Endothelial cell of umbilical vein (primary cell): Measurements from ENCODE around the gene GSC2. TPM values are rescaled to one million over a fixed set of nuclear protein-coding genes. Genes with fewer than 3 reads are reported as not detected.

Experiments
- BruUV-seq: library from RNA; stranded (reverse); fragments of 400-500 nt; replicated peaks from 2 replicates; lab custom pipeline; 2021; lab: Mats Ljungman, UMichigan
- CTCF ChIA-PET: fragments of 300-600, 350-600 bp; sonication (Branson Sonifier 250); formaldehyde crosslinking; loops from one replicate; lab custom pipeline; 2021; ENCODE audit warnings: antibody characterized with exemption, inconsistent platforms; lab: Charles Lee
- POLR2A ChIA-PET: fragments of 300-600, 350-600 bp; sonication (Branson Sonifier 250); formaldehyde crosslinking; loops from one replicate; lab custom pipeline; 2021; ENCODE audit warnings: antibody characterized with exemption, inconsistent platforms; lab: Charles Lee
- DNase-seq: peaks from one replicate; pipeline ENCODE4 v3.0.0-alpha.2; 2011; ENCODE audit warnings: low read depth, low spot score
- FAIRE-seq: peaks from 2 replicates; lab custom pipeline; 2011; peaks lifted over from hg19 to GRCh38; lab: Jason Lieb, UNC
- H2AFZ ChIP-seq: 2 replicates; pipeline ENCODE4 v1.6.0; 2012; ENCODE audit warnings: low read depth, low read length, control low read depth, inconsistent platforms
- H3K27ac ChIP-seq: 2 replicates; pipeline ENCODE4 v1.5.1; 2011; ENCODE audit warnings: low read depth, mild to moderate bottlenecking, control low read depth, low read length, moderate library complexity; ENCODE audit not compliant: insufficient read depth
- H3K27me3 ChIP-seq, 2 experiments: 2 replicates each; pipeline versions ENCODE4 v1.6.0 to v1.6.1; 2011; ENCODE audit warnings: low read length in 2 of 2, mixed read lengths in 1 of 2; ENCODE audit not compliant: control insufficient read depth in 2 of 2, insufficient read depth in 2 of 2
- H3K36me3 ChIP-seq, 2 experiments: 2 replicates in 1 of 2; 3 replicates in 1 of 2; pipeline ENCODE4 v1.5.1; 2011; ENCODE audit warnings: low read length in 2 of 2, mild to moderate bottlenecking in 1 of 2, moderate library complexity in 1 of 2; ENCODE audit not compliant: control insufficient read depth in 2 of 2, insufficient read depth in 2 of 2; ENCODE audit errors: extremely low read depth in 1 of 2
- H3K4me1 ChIP-seq: 3 replicates; pipeline ENCODE4 v1.5.1; 2011; ENCODE audit warnings: mild to moderate bottlenecking, low read length; ENCODE audit not compliant: control insufficient read depth, insufficient read depth; ENCODE audit errors: extremely low read depth
- H3K4me2 ChIP-seq: 2 replicates; pipeline ENCODE4 v1.6.1; 2011; ENCODE audit warnings: low read length, control low read depth, mixed read lengths; ENCODE audit not compliant: insufficient read depth
- H3K4me3 ChIP-seq, 3 experiments: fragments of 200-600 bp in 1 of 3; sonication (generic), shearing (Covaris generic) in 1 of 3; replicated peaks in 1 of 3; 2 replicates each; pipeline ENCODE4 v1.5.1; 2011 to 2016; ENCODE audit warnings: control low read depth in 3 of 3, low read length in 3 of 3, mild to moderate bottlenecking in 2 of 3, inconsistent platforms in 1 of 3, low read depth in 1 of 3, moderate library complexity in 1 of 3; ENCODE audit not compliant: insufficient read depth in 1 of 3
- H3K79me2 ChIP-seq: 2 replicates; pipeline ENCODE4 v1.6.0; 2012; ENCODE audit warnings: low read length, inconsistent platforms; ENCODE audit not compliant: control insufficient read depth, insufficient read depth
- H3K9ac ChIP-seq: replicated peaks from 2 replicates; pipeline ENCODE3; 2011; ENCODE audit warnings: low read length, control low read depth; ENCODE audit not compliant: insufficient read depth; ENCODE audit errors: extremely low read depth
- H3K9me1 ChIP-seq: replicated peaks from 3 replicates; pipeline ENCODE4 v1.6.0; 2011; ENCODE audit warnings: mild to moderate bottlenecking, low read length; ENCODE audit not compliant: control insufficient read depth, insufficient read depth; ENCODE audit errors: extremely low read depth
- H3K9me3 ChIP-seq: replicated peaks from 2 replicates; pipeline ENCODE4 v1.5.1; 2012; ENCODE audit warnings: low read length, inconsistent platforms; ENCODE audit not compliant: control insufficient read depth, insufficient read depth
- H4K20me1 ChIP-seq: replicated peaks from 2 replicates; pipeline ENCODE3; 2011; ENCODE audit warnings: mild to moderate bottlenecking, low read length; ENCODE audit not compliant: control insufficient read depth, insufficient read depth; ENCODE audit errors: extremely low read depth
- CTCF ChIP-seq, 2 donors: IDR thresholded peaks; 1 replicate in 1 of 2; 2 replicates in 1 of 2; pipeline ENCODE4 v1.5.1; 2011; ENCODE audit warnings: low read length in 2 of 2, mild to moderate bottlenecking in 2 of 2, moderate library complexity in 2 of 2, control low read depth in 1 of 2, inconsistent platforms in 1 of 2, low read depth in 1 of 2; ENCODE audit not compliant: insufficient read depth in 1 of 2; ENCODE audit errors: extremely low read depth in 1 of 2
- EZH2 ChIP-seq: IDR thresholded peaks from 2 replicates; pipeline ENCODE4 v1.6.1; 2012; ENCODE audit warnings: borderline replicate concordance, low read depth, mild to moderate bottlenecking, moderate library complexity, low read length, inconsistent platforms; ENCODE audit not compliant: severe bottlenecking
- FOS ChIP-seq: IDR thresholded peaks from 2 replicates; pipeline ENCODE4 v1.6.1; 2011; ENCODE audit warnings: mild to moderate bottlenecking, low read length, moderate library complexity, borderline replicate concordance; ENCODE audit not compliant: insufficient read depth
- GATA2 ChIP-seq: IDR thresholded peaks from 2 replicates; pipeline ENCODE4 v1.7.0; 2011; ENCODE audit warnings: low read depth, mild to moderate bottlenecking, moderate library complexity, mixed read lengths, low read length; ENCODE audit not compliant: insufficient read length, insufficient read depth
- JUN ChIP-seq: IDR thresholded peaks from 2 replicates; pipeline ENCODE4 v1.6.1; 2011; ENCODE audit warnings: borderline replicate concordance, low read depth; ENCODE audit not compliant: insufficient read length, insufficient read depth
- MYC ChIP-seq: IDR thresholded peaks from one replicate; pipeline ENCODE4 v1.6.1; 2011; ENCODE audit warnings: mild to moderate bottlenecking, low read depth, low read length
- POLR2A ChIP-seq: IDR thresholded peaks from 2 replicates; pipeline ENCODE4 v1.6.1; 2012; ENCODE audit warnings: low read depth, mild to moderate bottlenecking, control low read depth, low read length
- POLR2AphosphoS5 ChIP-seq: IDR thresholded peaks from 2 replicates; pipeline ENCODE4 v1.6.1; 2012; ENCODE audit warnings: low read depth, mild to moderate bottlenecking, control low read depth, low read length, moderate library complexity; ENCODE audit not compliant: insufficient read depth
- dilution Hi-C: fragments of 300-500 bp; cut with MboI; formaldehyde crosslinking; loops from one replicate; pipeline ENCODE4 v1.15.0; 2019; ENCODE audit warnings: low sequenced_read_pairs; ENCODE audit not compliant: extremely low pct_ligation_motif_present
- intact Hi-C: fragments of 100-400 bp; cut with micrococcal nuclease; formaldehyde crosslinking; loops from one replicate; pipeline ENCODE4 v1.10.0; 2022
- polyA plus RNA-seq, 4 experiments: library from polyadenylated mRNA; depleted of rRNA in 3 of 4; stranded (reverse) in 3 of 4; unstranded in 1 of 4; fragments of >200 nt; gene quantifications; 2 replicates each; pipeline versions ENCODE4 v1.2.1 to v1.2.3, GENCODE V29; 2011 to 2012; ENCODE audit warnings: missing spikeins in 1 of 4
- total RNA-seq: library from RNA; stranded (reverse); gene quantifications from 2 replicates; pipeline ENCODE4 v1.2.3, GENCODE V29; 2021
- TF ChIP-seq, protein P1 (sequence below): IDR thresholded peaks from 2 replicates; pipeline ENCODE4 v1.6.1; 2011; ENCODE audit not compliant: insufficient read depth, insufficient read length

GSC2 gene
- total and polyA plus RNA-seq, 2 donors (not counting 3 experiments of a cell fraction or from before 2014, with no cell fraction given): not detected

DNA sequence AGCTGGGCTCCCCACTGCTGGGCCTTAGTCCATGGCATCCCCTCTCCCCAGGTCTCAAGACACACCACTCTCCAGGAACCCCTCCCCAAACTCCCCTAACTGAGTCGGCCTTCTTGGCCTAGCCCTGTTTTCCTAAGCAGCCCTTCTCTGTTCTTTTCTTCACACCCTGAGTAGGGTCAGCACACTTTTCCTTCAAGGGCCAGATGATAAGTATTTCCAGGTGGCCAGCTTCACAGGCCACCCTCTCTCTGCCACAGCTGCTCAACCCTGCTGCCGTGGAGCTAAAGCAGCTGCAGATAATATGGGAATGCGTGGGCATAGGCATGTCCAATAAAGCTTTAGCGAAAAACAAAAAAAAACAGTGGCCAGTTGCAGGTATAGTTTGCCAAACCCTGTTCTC lies 51.9 kb downstream of the GSC2 start:
- intact Hi-C loops (no loop called here), dilution Hi-C loops (no loop called here)
- Histone ChIP-seq H3K9me3 (no peaks in the 10 kb centered on the region), H3K4me2 (no peak overlapping the region), H3K4me3 (no peak overlapping the region), H3K27ac (no peak overlapping the region), H4K20me1 (peaks cover 2% of the 10 kb centered on the region), H3K27me3 (no peaks in the 10 kb centered on the region), H3K9me1 (no peaks in the 10 kb centered on the region), H3K9ac (no peak overlapping the region), H3K36me3 (no peaks in the 10 kb centered on the region), H2AFZ (no peak overlapping the region), H3K79me2 (peaks cover 20% of the 10 kb centered on the region), H3K4me1 (no peaks in the 10 kb centered on the region)
- FAIRE-seq: no peak
- BruUV-seq: no TSS peak
- ChIA-PET POLR2A (interaction anchor here (0.7 to 1.4 kb wide), 2 partner anchors 13 to 18 kb away, joined by 3 to 4 read pairs; no protein-coding TSS in a partner anchor), CTCF (interaction anchor here (1.0 to 1.6 kb wide), 3 partner anchors 9 to 35 kb away, joined by 3 to 6 read pairs (median 4); no protein-coding TSS in a partner anchor)
- no peak for DNase-seq
- TF ChIP-seq GATA2 (no peak), CTCF (IDR thresholded peaks at IDR 0.05; ENCODE audit: extremely low read depth in 1 of 2, insufficient read depth in 1 of 2, low read depth in 1 of 2, low read length in 2 of 2) (no peak), POLR2A (no peak), POLR2AphosphoS5 (no peak), JUN (no peak), FOS (no peak), EZH2 (no peak), MYC (no peak)
- TF ChIP-seq, protein P1, sequence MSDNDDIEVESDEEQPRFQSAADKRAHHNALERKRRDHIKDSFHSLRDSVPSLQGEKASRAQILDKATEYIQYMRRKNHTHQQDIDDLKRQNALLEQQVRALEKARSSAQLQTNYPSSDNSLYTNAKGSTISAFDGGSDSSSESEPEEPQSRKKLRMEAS: no peak
